CD4-positive, alpha-beta T cell treated with Interleukin-17A for 4 hours (primary cell): ENCODE data around the gene PCDHGA3.
"Not testable (repeated sequence)": the region's sequence is repeated elsewhere in the genome, so short reads cannot be mapped to it uniquely, and the experiment has no call there.

Experiments used
- DNase-seq: peaks from one replicate; pipeline ENCODE4 v3.0.0-alpha.2; 2020; ENCODE audit warnings: mixed read lengths

The PCDHGA3 gene

DNA sequence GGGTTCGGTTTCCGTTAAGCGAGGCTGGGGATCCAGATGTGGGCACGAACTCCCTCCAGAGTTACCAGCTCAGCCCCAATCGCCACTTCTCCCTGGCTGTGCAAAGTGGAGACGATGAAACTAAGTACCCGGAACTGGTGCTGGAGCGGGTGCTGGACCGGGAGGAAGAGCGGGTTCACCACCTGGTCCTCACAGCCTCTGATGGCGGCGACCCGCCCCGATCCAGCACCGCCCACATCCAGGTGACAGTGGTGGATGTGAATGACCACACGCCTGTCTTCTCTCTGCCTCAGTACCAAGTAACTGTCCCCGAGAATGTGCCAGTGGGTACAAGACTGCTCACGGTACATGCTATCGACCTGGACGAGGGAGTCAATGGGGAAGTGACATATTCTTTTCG lies 39.7 kb downstream of the PCDHGA3 start:
- no peak for DNase-seq

DNA sequence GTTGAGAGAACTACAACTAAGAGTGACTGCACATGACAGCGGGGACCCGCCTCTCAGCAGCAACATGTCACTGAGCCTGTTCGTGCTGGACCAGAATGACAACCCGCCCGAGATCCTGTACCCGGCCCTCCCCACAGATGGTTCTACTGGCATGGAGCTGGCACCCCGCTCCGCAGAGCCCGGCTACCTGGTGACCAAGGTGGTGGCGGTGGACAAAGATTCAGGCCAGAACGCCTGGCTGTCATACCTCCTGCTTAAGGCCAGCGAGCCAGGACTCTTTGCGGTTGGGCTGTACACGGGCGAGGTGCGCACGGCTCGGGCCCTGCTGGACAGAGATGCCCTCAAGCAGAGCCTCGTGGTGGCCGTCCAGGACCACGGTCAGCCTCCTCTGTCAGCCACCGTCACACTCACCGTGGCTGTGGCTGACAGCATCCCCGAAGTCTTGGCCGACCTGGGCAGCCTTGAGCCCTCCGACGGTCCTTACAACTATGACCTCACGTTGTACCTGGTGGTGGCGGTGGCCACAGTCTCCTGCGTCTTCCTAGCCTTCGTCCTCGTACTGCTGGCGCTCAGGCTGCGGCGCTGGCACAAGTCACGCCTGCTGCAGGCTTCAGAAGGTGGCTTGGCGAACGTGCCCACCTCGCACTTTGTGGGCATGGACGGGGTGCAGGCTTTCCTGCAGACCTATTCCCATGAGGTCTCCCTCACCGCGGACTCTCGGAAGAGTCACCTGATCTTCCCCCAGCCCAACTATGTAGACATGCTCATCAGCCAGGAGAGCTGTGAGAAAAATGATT lies 41.0 kb downstream of the PCDHGA3 start:
- no peak for DNase-seq

DNA sequence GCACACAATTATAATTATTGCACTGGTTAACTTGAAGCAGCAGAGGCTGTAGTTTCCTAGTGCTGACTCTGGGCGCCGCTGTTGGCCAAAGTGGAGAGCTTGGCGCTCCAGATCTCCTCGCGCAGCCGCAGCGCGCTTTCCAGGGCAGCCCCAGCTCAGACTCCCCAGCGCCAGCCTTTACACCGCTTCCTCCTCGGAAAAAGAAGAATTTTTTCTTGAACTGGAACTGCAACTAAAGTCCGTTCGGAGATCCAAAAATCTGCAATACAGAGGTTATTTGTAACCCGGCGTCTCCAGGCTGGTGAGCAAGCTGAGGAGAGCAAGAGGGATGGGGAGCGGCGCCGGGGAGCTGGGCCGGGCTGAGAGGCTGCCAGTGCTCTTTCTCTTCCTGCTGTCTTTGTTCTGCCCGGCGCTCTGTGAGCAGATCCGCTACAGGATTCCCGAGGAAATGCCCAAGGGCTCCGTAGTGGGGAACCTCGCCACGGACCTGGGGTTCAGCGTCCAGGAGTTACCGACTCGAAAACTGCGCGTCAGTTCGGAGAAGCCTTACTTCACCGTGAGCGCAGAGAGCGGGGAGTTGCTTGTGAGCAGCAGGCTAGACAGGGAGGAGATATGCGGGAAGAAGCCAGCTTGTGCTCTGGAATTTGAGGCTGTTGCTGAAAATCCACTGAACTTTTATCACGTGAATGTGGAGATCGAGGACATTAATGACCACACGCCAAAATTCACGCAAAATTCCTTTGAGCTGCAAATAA lies 44.1 kb downstream of the PCDHGA3 start, which contains the start of gene PCDHGB4:
Gene PCDHGB4, plus strand, starts transcription at position 142 of the 755 bp plus-strand sequence. Its CDS starts 187 bp downstream, at position 329.
- DNase-seq, result peak; percentile 37

- DNase-seq, result no peak
Observed at GRCh38 chr5:141388661-141389060, 45.0 kb downstream of the PCDHGA3 start.

GRCh38 chr5:141389153-141390042 lies 45.8 kb downstream of the PCDHGA3 start:
- DNase-seq, result no peak

- DNase-seq, result no peak
Observed at GRCh38 chr5:141392429-141393198, 49.0 kb downstream of the PCDHGA3 start, which contains the start of gene PCDHGA8. TSS of gene PCDHGA8 (plus strand) at chr5:141392633. CDS start at chr5:141392814, 181 bp downstream.

- no peak for DNase-seq
Observed at GRCh38 chr5:141393267-141393666, 49.6 kb downstream of the PCDHGA3 start.

- not testable (repeated sequence) for DNase-seq
Observed at GRCh38 chr5:141394401-141395187, 51.0 kb downstream of the PCDHGA3 start.
